OCI-LY1 (cell line): Measurements from ENCODE around the gene RAB12.

Experiments
- EZH2 ChIP-seq: fragments of 200-600 bp; sonication (generic), shearing (Covaris generic); IDR thresholded peaks from 2 replicates; pipeline ENCODE4 v1.8.0; 2017; ENCODE audit warnings: borderline replicate concordance, mixed run types, mild to moderate bottlenecking, antibody characterized with exemption, low read length, moderate library complexity, mixed read lengths
- TF ChIP-seq, protein P1 (sequence below): fragments of 200-600 bp; sonication (generic), shearing (Covaris generic); IDR thresholded peaks from 2 replicates; pipeline ENCODE4 v1.5.1; 2017; ENCODE audit warnings: mild to moderate bottlenecking, antibody characterized with exemption, low read length, moderate library complexity, mixed read lengths

DNA sequence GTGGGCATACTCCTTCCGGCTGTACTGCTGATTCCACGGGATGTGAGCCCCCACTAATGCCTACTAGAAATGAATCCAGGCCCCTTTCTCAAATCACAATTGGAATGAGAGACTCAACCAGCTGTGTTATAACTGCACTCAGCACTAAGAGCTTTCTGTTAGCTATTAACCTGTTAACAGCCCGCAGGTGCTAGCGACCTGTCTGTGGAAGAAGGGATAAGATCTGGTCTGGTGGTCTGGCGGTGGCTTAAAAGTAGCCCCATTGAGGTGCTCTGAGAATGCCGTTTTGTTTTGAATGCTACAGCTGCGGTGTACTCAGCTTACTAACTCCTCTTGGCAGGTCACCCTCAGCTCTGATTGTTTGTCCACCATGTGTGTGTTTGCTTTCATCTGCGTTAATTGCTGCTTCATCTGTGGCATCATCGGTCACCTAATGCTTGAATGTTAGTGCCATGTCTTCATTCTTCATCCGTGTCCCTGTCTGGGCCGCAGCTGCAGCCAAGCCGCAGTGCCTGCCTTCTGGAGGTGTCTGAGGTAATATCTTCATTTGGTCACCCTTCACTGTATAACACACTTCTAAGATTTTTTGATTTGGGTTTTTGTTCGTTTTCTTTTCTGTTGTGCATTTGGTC, 16.3 kb downstream of the RAB12 start:
- TF ChIP-seq, protein P1, sequence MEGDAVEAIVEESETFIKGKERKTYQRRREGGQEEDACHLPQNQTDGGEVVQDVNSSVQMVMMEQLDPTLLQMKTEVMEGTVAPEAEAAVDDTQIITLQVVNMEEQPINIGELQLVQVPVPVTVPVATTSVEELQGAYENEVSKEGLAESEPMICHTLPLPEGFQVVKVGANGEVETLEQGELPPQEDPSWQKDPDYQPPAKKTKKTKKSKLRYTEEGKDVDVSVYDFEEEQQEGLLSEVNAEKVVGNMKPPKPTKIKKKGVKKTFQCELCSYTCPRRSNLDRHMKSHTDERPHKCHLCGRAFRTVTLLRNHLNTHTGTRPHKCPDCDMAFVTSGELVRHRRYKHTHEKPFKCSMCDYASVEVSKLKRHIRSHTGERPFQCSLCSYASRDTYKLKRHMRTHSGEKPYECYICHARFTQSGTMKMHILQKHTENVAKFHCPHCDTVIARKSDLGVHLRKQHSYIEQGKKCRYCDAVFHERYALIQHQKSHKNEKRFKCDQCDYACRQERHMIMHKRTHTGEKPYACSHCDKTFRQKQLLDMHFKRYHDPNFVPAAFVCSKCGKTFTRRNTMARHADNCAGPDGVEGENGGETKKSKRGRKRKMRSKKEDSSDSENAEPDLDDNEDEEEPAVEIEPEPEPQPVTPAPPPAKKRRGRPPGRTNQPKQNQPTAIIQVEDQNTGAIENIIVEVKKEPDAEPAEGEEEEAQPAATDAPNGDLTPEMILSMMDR: no peak
- TF ChIP-seq EZH2: no peak
